ENCODE data around the gene ETAA1. TPM values are rescaled to one million over a fixed set of nuclear protein-coding genes. Genes with fewer than 3 reads are reported as not detected.

ETAA1 gene
- total and polyA plus RNA-seq, 2 of the 13 experiments (the other 11 are each of a cell fraction or from before 2014, with no cell fraction given): 9.1 to 16.2 TPM

DNA sequence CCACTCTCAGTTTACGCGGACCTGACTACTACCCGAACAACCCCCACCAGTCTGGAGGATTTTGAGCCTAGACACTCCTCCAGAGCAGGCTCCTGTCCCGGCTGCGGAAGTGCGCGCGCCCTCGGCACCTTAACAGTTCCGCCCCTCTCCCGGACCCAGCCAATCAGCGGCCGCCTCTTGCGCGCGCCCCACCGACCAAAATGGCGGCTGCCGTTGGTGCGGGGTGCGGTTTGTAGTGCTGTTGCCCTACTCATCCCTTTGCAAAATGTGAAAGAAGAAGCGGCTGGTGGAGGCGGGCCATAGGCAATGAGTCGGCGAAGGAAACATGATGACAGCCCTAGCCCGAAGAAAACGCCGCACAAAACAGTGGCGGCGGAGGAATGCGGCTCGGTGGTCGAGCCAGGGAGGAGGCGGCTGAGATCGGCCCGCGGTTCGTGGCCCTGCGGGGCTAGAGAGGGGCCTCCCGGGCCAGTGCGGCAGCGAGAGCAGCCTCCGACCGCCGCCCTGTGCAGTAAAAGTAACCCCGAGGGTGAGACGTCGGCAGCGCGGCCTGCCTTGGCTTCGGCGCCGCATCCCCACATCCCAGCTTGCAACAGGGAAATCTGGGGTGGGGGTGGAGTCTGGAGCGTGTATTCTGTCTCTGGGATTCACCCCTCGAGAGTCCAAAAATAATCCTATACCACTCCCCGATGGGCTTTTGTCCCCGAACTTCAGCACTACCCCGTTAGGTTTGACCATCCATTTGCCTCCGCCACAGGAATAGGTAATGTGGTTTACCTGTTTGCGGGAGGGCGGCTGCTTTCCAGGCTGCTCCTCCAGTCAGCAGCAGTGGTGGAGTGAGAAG is at the start of gene ETAA1 (continued):
- TF ChIP-seq SOX13 (IDR thresholded peaks at IDR 0.05): no peak
- TF ChIP-seq SOX13 (CRISPR knock-in tag; conservative IDR thresholded peaks at IDR 0.05 in 1 of 2, IDR thresholded peaks at IDR 0.05 in 1 of 2): 0 out of 4 replicates have a peak, but pooled peaks of 1 of the 2 experiments have one; percentile 8
- TF ChIP-seq, protein P1, sequence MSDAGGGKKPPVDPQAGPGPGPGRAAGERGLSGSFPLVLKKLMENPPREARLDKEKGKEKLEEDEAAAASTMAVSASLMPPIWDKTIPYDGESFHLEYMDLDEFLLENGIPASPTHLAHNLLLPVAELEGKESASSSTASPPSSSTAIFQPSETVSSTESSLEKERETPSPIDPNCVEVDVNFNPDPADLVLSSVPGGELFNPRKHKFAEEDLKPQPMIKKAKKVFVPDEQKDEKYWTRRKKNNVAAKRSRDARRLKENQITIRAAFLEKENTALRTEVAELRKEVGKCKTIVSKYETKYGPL (CRISPR knock-in tag; IDR thresholded peaks at IDR 0.05): 0 out of 2 replicates have a peak, but pooled peaks have one; percentile 6
- no peak for TF ChIP-seq ZNF761 (CRISPR knock-in tag; conservative IDR thresholded peaks at IDR 0.05)
- TF ChIP-seq, protein P2, sequence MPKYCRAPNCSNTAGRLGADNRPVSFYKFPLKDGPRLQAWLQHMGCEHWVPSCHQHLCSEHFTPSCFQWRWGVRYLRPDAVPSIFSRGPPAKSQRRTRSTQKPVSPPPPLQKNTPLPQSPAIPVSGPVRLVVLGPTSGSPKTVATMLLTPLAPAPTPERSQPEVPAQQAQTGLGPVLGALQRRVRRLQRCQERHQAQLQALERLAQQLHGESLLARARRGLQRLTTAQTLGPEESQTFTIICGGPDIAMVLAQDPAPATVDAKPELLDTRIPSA (CRISPR knock-in tag; IDR thresholded peaks at IDR 0.05; ENCODE audit: borderline replicate concordance): 0 out of 2 replicates have a peak, but pooled peaks have one; percentile 24
- TF ChIP-seq ZNF660 (CRISPR knock-in tag; IDR thresholded peaks at IDR 0.05; ENCODE audit: borderline replicate concordance, low read depth): 0 out of 2 replicates have a peak, but pooled peaks have one; percentile 44
- peak; percentile 79; the same call in 1 of the 2 replicates for TF ChIP-seq ZNF724P (CRISPR knock-in tag; IDR thresholded peaks at IDR 0.05; ENCODE audit: borderline replicate concordance)
- peak; percentile 54 for TF ChIP-seq ZNF263 (CRISPR knock-in tag; IDR thresholded peaks at IDR 0.05)
- TF ChIP-seq HNRNPK (IDR thresholded peaks at IDR 0.05; ENCODE audit: low read depth, low read length, poor library complexity, severe bottlenecking): no peak
- peak; percentile 98 for TF ChIP-seq KMT2B (CRISPR knock-in tag; IDR thresholded peaks at IDR 0.05)
- peak; percentile 53; the same call in 1 of the 2 replicates for TF ChIP-seq BORCS8-MEF2B (CRISPR knock-in tag; IDR thresholded peaks at IDR 0.05)
- TF ChIP-seq, protein P3, sequence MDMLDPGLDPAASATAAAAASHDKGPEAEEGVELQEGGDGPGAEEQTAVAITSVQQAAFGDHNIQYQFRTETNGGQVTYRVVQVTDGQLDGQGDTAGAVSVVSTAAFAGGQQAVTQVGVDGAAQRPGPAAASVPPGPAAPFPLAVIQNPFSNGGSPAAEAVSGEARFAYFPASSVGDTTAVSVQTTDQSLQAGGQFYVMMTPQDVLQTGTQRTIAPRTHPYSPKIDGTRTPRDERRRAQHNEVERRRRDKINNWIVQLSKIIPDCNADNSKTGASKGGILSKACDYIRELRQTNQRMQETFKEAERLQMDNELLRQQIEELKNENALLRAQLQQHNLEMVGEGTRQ (IDR thresholded peaks at IDR 0.05; ENCODE audit: low read depth, low read length): no peak
- TF ChIP-seq, protein P3 (CRISPR knock-in tag; IDR thresholded peaks at IDR 0.05; ENCODE audit: borderline replicate concordance): peak; percentile 43; the same call in 1 of the 2 replicates
- peak; percentile 69; the same call in 1 of the 2 replicates for TF ChIP-seq NFATC3 (CRISPR knock-in tag; IDR thresholded peaks at IDR 0.05)
- TF ChIP-seq, protein P4, sequence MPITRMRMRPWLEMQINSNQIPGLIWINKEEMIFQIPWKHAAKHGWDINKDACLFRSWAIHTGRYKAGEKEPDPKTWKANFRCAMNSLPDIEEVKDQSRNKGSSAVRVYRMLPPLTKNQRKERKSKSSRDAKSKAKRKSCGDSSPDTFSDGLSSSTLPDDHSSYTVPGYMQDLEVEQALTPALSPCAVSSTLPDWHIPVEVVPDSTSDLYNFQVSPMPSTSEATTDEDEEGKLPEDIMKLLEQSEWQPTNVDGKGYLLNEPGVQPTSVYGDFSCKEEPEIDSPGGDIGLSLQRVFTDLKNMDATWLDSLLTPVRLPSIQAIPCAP (CRISPR knock-in tag; IDR thresholded peaks at IDR 0.05; ENCODE audit: low read depth): no peak
- no peak for TF ChIP-seq ZNF496 (CRISPR knock-in tag; IDR thresholded peaks at IDR 0.05; ENCODE audit: insufficient replicate concordance)
- TF ChIP-seq, protein P5, sequence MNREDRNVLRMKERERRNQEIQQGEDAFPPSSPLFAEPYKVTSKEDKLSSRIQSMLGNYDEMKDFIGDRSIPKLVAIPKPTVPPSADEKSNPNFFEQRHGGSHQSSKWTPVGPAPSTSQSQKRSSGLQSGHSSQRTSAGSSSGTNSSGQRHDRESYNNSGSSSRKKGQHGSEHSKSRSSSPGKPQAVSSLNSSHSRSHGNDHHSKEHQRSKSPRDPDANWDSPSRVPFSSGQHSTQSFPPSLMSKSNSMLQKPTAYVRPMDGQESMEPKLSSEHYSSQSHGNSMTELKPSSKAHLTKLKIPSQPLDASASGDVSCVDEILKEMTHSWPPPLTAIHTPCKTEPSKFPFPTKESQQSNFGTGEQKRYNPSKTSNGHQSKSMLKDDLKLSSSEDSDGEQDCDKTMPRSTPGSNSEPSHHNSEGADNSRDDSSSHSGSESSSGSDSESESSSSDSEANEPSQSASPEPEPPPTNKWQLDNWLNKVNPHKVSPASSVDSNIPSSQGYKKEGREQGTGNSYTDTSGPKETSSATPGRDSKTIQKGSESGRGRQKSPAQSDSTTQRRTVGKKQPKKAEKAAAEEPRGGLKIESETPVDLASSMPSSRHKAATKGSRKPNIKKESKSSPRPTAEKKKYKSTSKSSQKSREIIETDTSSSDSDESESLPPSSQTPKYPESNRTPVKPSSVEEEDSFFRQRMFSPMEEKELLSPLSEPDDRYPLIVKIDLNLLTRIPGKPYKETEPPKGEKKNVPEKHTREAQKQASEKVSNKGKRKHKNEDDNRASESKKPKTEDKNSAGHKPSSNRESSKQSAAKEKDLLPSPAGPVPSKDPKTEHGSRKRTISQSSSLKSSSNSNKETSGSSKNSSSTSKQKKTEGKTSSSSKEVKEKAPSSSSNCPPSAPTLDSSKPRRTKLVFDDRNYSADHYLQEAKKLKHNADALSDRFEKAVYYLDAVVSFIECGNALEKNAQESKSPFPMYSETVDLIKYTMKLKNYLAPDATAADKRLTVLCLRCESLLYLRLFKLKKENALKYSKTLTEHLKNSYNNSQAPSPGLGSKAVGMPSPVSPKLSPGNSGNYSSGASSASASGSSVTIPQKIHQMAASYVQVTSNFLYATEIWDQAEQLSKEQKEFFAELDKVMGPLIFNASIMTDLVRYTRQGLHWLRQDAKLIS (CRISPR knock-in tag; IDR thresholded peaks at IDR 0.05): no peak
- no peak; the same call in 1 of the 2 replicates for TF ChIP-seq CBX5 (CRISPR knock-in tag; IDR thresholded peaks at IDR 0.05; ENCODE audit: borderline replicate concordance)
- no peak for TF ChIP-seq ZNF180 (CRISPR knock-in tag; IDR thresholded peaks at IDR 0.05; ENCODE audit: borderline replicate concordance, low read depth)

Data from HepG2 (cell line).